Natural killer cell (primary cell): Measurements from ENCODE around the gene EPHA6. TPM values are rescaled to one million over a fixed set of nuclear protein-coding genes. Genes with fewer than 3 reads are reported as not detected.

Experiments used
- ATAC-seq, 3 donors: fragments of 150-1000 bp in 2 of 3; fragments of 200-7000 bp in 1 of 3; cut with Tn5 transposase; 1 replicate in 1 of 3; 2 replicates in 2 of 3; pipeline ENCODE4 v1.10.0; 2021; ENCODE audit warnings: mild to moderate bottlenecking in 2 of 3, moderate library complexity in 2 of 3
- DNase-seq, 2 donors: peaks; one replicate each; pipeline versions ENCODE4 v3.0.0 to v3.0.0-alpha.2; 2013 to 2021; ENCODE audit warnings: mixed read lengths in 1 of 2
- H3K27ac ChIP-seq: one replicate; pipeline ENCODE4 v1.5.1; 2013; ENCODE audit warnings: mild to moderate bottlenecking, low read length
- H3K27me3 ChIP-seq: one replicate; pipeline ENCODE4 v1.6.1; 2013; ENCODE audit warnings: low read length; ENCODE audit not compliant: control insufficient read depth, insufficient read depth
- H3K36me3 ChIP-seq: one replicate; pipeline ENCODE4 v1.6.1; 2013; ENCODE audit warnings: low read length; ENCODE audit not compliant: control insufficient read depth, insufficient read depth
- H3K4me1 ChIP-seq: one replicate; pipeline ENCODE4 v1.6.1; 2013; ENCODE audit warnings: low read length; ENCODE audit not compliant: control insufficient read depth, insufficient read depth
- H3K4me3 ChIP-seq: one replicate; pipeline ENCODE4 v1.5.1; 2013; ENCODE audit warnings: low read length
- H3K9me3 ChIP-seq: one replicate; pipeline ENCODE4 v1.6.1; 2013; ENCODE audit warnings: low read length; ENCODE audit not compliant: control insufficient read depth, insufficient read depth
- H3K27ac Mint-ChIP-seq, 2 donors: one replicate each; pipeline ENCODE4 v1.8.0; 2022; ENCODE audit warnings: mild to moderate bottlenecking in 2 of 2, mixed read lengths in 2 of 2, moderate library complexity in 1 of 2
- H3K27me3 Mint-ChIP-seq, 2 donors: one replicate each; pipeline ENCODE4 v1.8.0; 2022; ENCODE audit warnings: low read depth in 2 of 2, mixed read lengths in 2 of 2
- H3K36me3 Mint-ChIP-seq: one replicate; pipeline ENCODE4 v1.8.0; 2022; ENCODE audit warnings: mixed read lengths
- H3K4me1 Mint-ChIP-seq, 2 donors: one replicate each; pipeline ENCODE4 v1.8.0; 2022; ENCODE audit warnings: mixed read lengths in 2 of 2
- H3K4me3 Mint-ChIP-seq: one replicate; pipeline ENCODE4 v1.8.0; 2022; ENCODE audit warnings: mild to moderate bottlenecking, moderate library complexity, mixed read lengths
- H3K9me3 Mint-ChIP-seq, 2 donors: one replicate each; pipeline ENCODE4 v1.8.0; 2022; ENCODE audit warnings: mixed read lengths in 2 of 2
- WGBS: methylation state at CpG from one replicate; pipeline ENCODE4 v1.1.7; 2013; ENCODE audit warnings: missing lambda C conversion rate; ENCODE audit not compliant: insufficient coverage; 5-methylcytosine and 5-hydroxymethylcytosine counted together
- intact Hi-C: fragments of 100-400 bp; cut with micrococcal nuclease; formaldehyde crosslinking; loops from one replicate; pipeline ENCODE4 v1.14.2; 2022
- total RNA-seq, 4 donors: library from RNA; stranded (reverse); fragments of 120-200 nt in 1 of 4; gene quantifications; one replicate each; pipeline versions ENCODE4 v1.2.3 to v1.2.4, GENCODE V29; 2013 to 2022
- TF ChIP-seq, protein P1 (sequence below): fragments of 200-600 bp; IDR thresholded peaks from one replicate; pipeline ENCODE4 v1.8.0; 2022; ENCODE audit warnings: antibody characterized with exemption

Gene EPHA6
- total RNA-seq, 3 donors from 2014 or later (not counting 1 experiment from before 2014, with no cell fraction given), result not detected

DNA sequence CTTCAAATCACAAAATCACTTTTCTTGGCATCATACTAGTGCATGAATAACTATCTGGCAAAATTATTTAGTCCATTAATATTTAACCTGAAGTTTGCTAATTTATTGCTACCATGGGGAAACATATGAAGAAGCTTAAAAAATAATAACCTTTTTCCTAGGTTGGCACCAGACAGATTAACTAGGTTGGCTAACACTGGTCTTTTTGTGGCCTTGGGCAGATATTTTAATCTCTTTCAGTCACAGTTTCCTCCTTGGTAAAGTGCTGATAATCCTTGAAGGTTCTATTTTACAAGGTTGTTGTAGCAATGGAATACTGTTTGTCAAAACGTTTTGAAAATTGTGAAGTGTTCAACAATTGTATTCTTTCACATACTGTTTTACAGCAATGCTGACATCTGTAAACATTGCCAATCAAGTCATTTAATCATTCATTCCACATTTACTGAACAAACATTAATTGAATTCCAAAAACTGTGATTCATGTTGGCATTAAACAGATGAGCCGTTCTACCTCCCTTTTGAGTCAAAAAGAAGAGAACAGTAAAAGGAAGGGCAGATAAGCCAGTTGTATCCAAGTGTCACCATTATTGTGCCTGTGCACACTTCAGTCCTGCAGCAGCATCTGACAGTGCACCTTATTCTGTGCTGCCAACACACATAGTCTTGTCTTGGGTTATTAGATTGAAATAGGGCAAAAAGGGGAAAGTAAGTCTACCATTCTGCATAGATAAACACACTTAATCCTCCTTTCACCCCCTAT lies 21.9 kb downstream of the EPHA6 start:
- peaks cover 12 to 14% of the 10 kb centered on the region in 2 donors for H3K9me3 Mint-ChIP-seq
- Histone ChIP-seq H3K4me1 (no peaks in the 10 kb centered on the region), H3K4me3 (no peak overlapping the region), H3K27me3 (no peaks in the 10 kb centered on the region), H3K9me3 (peaks cover 5% of the 10 kb centered on the region), H3K27ac (no peak overlapping the region), H3K36me3 (no peaks in the 10 kb centered on the region)
- no peak overlapping the region for H3K27ac Mint-ChIP-seq
- intact Hi-C loops, result no loop called here
- TF ChIP-seq, protein P1, sequence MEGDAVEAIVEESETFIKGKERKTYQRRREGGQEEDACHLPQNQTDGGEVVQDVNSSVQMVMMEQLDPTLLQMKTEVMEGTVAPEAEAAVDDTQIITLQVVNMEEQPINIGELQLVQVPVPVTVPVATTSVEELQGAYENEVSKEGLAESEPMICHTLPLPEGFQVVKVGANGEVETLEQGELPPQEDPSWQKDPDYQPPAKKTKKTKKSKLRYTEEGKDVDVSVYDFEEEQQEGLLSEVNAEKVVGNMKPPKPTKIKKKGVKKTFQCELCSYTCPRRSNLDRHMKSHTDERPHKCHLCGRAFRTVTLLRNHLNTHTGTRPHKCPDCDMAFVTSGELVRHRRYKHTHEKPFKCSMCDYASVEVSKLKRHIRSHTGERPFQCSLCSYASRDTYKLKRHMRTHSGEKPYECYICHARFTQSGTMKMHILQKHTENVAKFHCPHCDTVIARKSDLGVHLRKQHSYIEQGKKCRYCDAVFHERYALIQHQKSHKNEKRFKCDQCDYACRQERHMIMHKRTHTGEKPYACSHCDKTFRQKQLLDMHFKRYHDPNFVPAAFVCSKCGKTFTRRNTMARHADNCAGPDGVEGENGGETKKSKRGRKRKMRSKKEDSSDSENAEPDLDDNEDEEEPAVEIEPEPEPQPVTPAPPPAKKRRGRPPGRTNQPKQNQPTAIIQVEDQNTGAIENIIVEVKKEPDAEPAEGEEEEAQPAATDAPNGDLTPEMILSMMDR, result no peak
- H3K27me3 Mint-ChIP-seq, result no peaks in the 10 kb centered on the region
- DNase-seq (no peak), ATAC-seq (no peak)
- no peak overlapping the region for H3K4me3 Mint-ChIP-seq
- H3K36me3 Mint-ChIP-seq, result no peaks in the 10 kb centered on the region
- H3K4me1 Mint-ChIP-seq, result no peaks in the 10 kb centered on the region
- 66% methylated on average over 2 of the region's 2 CpGs for WGBS

DNA sequence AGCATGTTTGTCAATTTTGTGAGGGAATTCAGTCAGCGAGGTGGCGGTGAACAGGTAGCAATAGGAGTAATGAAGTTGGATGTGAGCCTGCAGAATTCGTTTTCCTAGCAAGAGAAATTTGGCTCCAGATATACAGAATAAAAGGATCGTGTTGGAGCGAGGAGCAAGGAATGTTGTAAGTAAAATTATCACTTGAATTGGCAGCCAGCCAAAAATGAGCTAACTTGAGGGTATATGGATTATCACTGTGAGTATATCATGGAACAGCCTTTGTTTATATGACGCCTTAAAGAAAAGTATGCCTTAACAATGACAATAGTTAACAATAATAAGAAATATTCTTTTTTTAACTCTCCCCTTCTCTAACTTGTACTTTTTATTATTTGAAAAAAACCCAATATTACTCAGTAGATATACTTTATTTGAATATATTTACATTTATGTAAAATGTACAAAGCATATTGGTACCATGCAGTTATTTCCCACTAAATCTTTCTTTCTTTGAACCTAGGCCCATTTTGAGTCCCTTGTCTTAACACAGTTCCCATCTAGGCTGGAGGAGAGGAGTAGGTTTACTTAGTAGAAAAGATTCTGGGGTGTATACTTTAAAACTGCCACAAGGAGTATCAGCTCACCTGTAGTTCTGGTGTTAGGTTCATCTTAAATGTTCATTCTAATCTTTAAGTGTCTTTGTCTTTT lies 29.3 kb downstream of the EPHA6 start:
- no peak overlapping the region for H3K4me3 ChIP-seq
- Mint-ChIP-seq H3K4me1 (no peaks in the 10 kb centered on the region), H3K4me3 (no peak overlapping the region), H3K36me3 (no peaks in the 10 kb centered on the region), H3K9me3 (peaks cover 10 to 13% of the 10 kb centered on the region in 2 donors), H3K27ac (no peak overlapping the region), H3K27me3 (no peaks in the 10 kb centered on the region)
- H3K36me3 ChIP-seq, result no peaks in the 10 kb centered on the region
- intact Hi-C loops, result no loop called here
- no peaks in the 10 kb centered on the region for H3K27me3 ChIP-seq
- 81% methylated on average over 5 of the region's 6 CpGs for WGBS
- no peak overlapping the region for H3K27ac ChIP-seq
- H3K9me3 ChIP-seq, result peaks cover 3% of the 10 kb centered on the region
- DNase-seq, result no peak
- TF ChIP-seq, protein P1, result no peak
- no peak for ATAC-seq
- no peaks in the 10 kb centered on the region for H3K4me1 ChIP-seq

DNA sequence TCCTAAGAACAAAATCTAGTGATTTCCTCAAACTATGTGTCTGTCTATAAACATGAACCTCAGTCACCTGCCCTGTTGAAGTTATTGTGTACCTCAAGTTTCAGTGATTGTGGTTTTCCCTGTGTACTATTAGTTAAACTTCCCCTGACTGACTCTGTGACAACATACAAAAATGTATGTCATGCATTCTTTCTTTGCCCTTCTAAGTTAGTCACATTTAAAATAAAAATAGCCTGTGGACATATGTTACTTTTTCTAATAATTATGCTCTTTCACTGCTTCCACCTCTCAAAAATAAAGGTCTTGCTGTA lies 29.8 kb downstream of the EPHA6 start:
- Mint-ChIP-seq H3K27me3 (no peaks in the 10 kb centered on the region), H3K4me1 (no peaks in the 10 kb centered on the region), H3K36me3 (no peaks in the 10 kb centered on the region), H3K4me3 (no peak overlapping the region), H3K9me3 (peaks cover 10 to 13% of the 10 kb centered on the region in 2 donors), H3K27ac (no peak overlapping the region)
- no peak overlapping the region for H3K27ac ChIP-seq
- no peaks in the 10 kb centered on the region for H3K4me1 ChIP-seq
- intact Hi-C loops, result no loop called here
- H3K27me3 ChIP-seq, result no peaks in the 10 kb centered on the region
- H3K36me3 ChIP-seq, result no peaks in the 10 kb centered on the region
- DNase-seq (no peak), ATAC-seq (no peak)
- TF ChIP-seq, protein P1, result no peak
- no peak overlapping the region for H3K4me3 ChIP-seq
- H3K9me3 ChIP-seq, result peaks cover 2% of the 10 kb centered on the region
